ENCODE data around the gene MXRA8. TPM values are rescaled to one million over a fixed set of nuclear protein-coding genes. Genes with fewer than 3 reads are reported as not detected.
A peak's percentile ranks its signal among the peaks of the same experiment; 100 is the strongest.

Gene MXRA8
- total and polyA plus RNA-seq, 2 experiments from 2014 or later, result 155 to 242 TPM

- Histone ChIP-seq H3K79me2 (peaks cover 37% of the 10 kb centered on the region), H3K27ac (peak overlapping the region; percentile 97), H3K9me2 (replicated peaks; ENCODE audit: insufficient read depth) (no peaks in the 10 kb centered on the region), H3K4me3 (no peak overlapping the region), H3K9me3 (ENCODE audit: low read depth) (no peaks in the 10 kb centered on the region), H3K27me3 (no peaks in the 10 kb centered on the region), H3K36me3 (replicated peaks; ENCODE audit: insufficient read depth, low read depth) (no peaks in the 10 kb centered on the region), H2AFZ (no peak overlapping the region), H4K20me1 (ENCODE audit: insufficient read depth, poor library complexity, severe bottlenecking) (peaks cover 12% of the 10 kb centered on the region), H3K4me2 (peak overlapping the region; percentile 90), H3K4me1 (ENCODE audit: insufficient read depth) (peaks cover 63% of the 10 kb centered on the region)
- no peak for DNase-seq (ENCODE audit: low spot score)
- 67% methylated on average over 6 of the region's 6 CpGs for WGBS (ENCODE audit: low lambda C conversion rate, missing lambda C conversion rate)
- TF ChIP-seq EZH2 (IDR thresholded peaks at IDR 0.05; ENCODE audit: borderline replicate concordance), result no peak
- no peak for TF ChIP-seq EZH2phosphoT487 (IDR thresholded peaks at IDR 0.05; ENCODE audit: low read depth, severe bottlenecking, unreplicated experiment)
- TF ChIP-seq CTCF (IDR thresholded peaks at IDR 0.05; ENCODE audit: poor library complexity), result no peak
These were observed 931 bp upstream of the MXRA8 start for GRCh38 chr1:1359308-1359663.

- TF ChIP-seq CTCF (IDR thresholded peaks at IDR 0.05; ENCODE audit: poor library complexity) (no peak), EZH2phosphoT487 (IDR thresholded peaks at IDR 0.05; ENCODE audit: low read depth, severe bottlenecking, unreplicated experiment) (no peak), EZH2 (IDR thresholded peaks at IDR 0.05; ENCODE audit: borderline replicate concordance) (no peak)
- H3K9me3 ChIP-seq (ENCODE audit: low read depth), result no peaks in the 10 kb centered on the region
- H2AFZ ChIP-seq, result no peak overlapping the region
- 13% methylated on average over 14 of the region's 18 CpGs for whole genome bisulfite sequencing (ENCODE audit: low lambda C conversion rate, missing lambda C conversion rate)
- peak overlapping the region; percentile 90 for H3K4me2 ChIP-seq
- H3K79me2 ChIP-seq, result peaks cover 41% of the 10 kb centered on the region
- DNase-seq (ENCODE audit: low spot score), result peak; percentile 74
- H3K4me3 ChIP-seq, result peak overlapping the region; percentile 40
- peak overlapping the region; percentile 97 for H3K27ac ChIP-seq
- H3K27me3 ChIP-seq, result no peaks in the 10 kb centered on the region
- H3K4me1 ChIP-seq (ENCODE audit: insufficient read depth), result peaks cover 64% of the 10 kb centered on the region
- H4K20me1 ChIP-seq (ENCODE audit: insufficient read depth, poor library complexity, severe bottlenecking), result peaks cover 16% of the 10 kb centered on the region
- H3K36me3 ChIP-seq (replicated peaks; ENCODE audit: insufficient read depth, low read depth), result no peaks in the 10 kb centered on the region
- H3K9me2 ChIP-seq (replicated peaks; ENCODE audit: insufficient read depth), result no peaks in the 10 kb centered on the region
These were observed 403 bp downstream of the MXRA8 start for GRCh38 chr1:1357871-1358432.

GRCh38 chr1:1356796-1357401, 1.5 kb downstream of the MXRA8 start:
- Histone ChIP-seq H3K9me2 (replicated peaks; ENCODE audit: insufficient read depth) (no peaks in the 10 kb centered on the region), H2AFZ (no peak overlapping the region), H3K9me3 (ENCODE audit: low read depth) (no peaks in the 10 kb centered on the region), H4K20me1 (ENCODE audit: insufficient read depth, poor library complexity, severe bottlenecking) (peaks cover 16% of the 10 kb centered on the region), H3K4me3 (peak overlapping the region; percentile 40), H3K36me3 (replicated peaks; ENCODE audit: insufficient read depth, low read depth) (no peaks in the 10 kb centered on the region), H3K27ac (peak overlapping the region; percentile 97), H3K4me2 (peak overlapping the region; percentile 90), H3K4me1 (ENCODE audit: insufficient read depth) (peaks cover 60% of the 10 kb centered on the region), H3K79me2 (peaks cover 41% of the 10 kb centered on the region), H3K27me3 (no peaks in the 10 kb centered on the region)
- 62% methylated on average over 20 of the region's 26 CpGs for WGBS (ENCODE audit: low lambda C conversion rate, missing lambda C conversion rate)
- TF ChIP-seq EZH2phosphoT487 (IDR thresholded peaks at IDR 0.05; ENCODE audit: low read depth, severe bottlenecking, unreplicated experiment) (no peak), CTCF (IDR thresholded peaks at IDR 0.05; ENCODE audit: poor library complexity) (no peak), EZH2 (IDR thresholded peaks at IDR 0.05; ENCODE audit: borderline replicate concordance) (no peak)
- no peak for DNase-seq (ENCODE audit: low spot score)
